C1 segment of cervical spinal cord (tissue), 14 donors: ENCODE results near the gene MBD3L3.
"Not testable (repeated sequence)": the region's sequence is repeated elsewhere in the genome, so short reads cannot be mapped to it uniquely, and the experiment has no call there.

Experiments used
- DNase-seq, 14 donors: peaks; one replicate each; lab custom pipeline; 2025; lab: John Stamatoyannopoulos, UW

MBD3L3 gene

DNA sequence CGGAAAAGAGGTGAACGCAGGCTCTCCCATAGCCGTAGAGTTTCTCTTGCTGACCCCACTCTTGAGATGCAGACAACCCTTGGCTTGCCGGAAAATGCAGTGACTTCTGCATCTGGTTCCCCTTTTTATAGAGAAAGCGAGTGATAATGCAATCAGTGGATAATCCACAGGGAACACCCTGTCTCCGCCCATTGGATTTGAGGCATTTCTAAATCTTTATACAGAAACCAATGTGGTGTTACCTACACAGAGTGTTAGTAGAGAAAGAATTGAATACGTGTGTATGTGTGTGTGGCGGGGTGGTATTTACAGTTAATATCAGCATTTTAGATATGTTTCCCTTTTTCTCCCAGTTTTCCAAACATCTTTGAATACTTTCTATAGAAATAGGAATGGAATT lies at the start of gene MBD3L3:
Gene MBD3L3 (minus strand): TSS at position 101 of the 400 bp plus-strand sequence. CDS start 71 bp downstream, at position 30.
- DNase-seq, result not testable (repeated sequence)

DNA sequence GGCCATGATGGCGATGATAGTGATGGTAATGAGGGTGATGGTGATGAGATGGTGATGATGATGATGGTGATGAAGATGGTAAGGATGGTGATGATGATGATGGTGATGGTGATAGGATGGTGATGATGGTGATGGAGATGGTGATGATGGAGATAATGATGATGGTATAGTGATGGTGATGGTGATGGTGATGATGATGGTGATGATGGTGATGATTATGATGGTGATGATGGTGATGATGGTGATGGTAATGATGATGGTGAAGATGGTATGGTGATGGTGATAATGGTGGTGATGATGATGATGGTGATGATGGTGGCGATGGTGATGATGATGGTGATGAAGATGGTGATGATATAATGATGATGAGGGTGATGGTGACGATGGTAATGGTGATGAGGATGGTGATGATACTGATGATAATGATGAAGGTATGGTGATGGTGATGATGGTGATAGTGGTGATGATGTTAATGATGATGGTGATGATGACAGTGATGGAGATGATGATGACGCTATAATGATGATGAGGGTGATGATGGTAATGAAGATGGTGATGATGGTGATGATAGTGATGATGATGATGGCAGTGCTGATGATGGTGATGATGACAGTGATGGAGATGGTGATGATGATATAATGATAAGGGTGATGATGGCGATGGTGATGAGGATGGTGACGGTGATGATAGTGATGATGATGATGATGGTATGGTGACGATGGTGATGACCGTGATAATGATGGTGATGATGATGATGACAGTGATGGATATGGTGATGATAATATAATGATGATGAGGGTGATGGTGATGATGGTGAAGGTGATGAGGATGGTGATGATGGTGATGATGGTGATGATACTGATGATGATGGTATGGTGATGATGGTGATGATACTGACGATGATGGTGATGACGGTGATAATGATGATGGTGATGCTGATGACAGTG lies 48.5 kb upstream of the MBD3L3 start:
- no peak for DNase-seq

DNA sequence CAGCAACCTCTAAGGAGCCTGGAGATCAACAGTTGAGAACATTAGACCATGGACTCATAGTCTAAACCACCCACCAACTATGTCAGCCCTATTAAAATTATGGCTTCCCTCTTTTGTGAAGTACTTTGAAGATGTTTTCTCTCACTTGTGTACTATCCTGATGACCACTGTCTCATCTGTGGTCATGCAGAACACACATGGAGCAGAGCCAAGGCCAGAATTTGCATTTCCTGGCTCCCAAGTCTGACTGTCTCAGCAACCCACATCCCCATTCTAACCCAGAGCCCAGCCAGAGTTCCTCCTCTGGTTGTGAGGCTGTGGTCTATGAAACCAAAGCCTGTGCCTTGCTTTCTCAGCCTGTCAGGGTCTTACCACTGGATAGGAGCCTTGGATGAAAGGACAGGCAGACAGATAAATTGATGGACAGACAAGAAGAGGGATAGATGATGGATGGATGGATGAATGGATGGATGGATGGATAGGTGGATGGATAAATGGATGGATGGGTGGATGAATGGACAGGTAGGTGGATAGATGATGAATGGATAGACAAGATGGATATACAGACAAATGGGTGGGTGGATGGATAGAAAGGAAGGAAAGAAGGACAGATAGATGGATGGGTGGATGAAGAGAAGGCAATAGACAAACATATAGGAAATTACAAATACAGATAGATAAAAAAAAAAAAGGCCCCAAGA lies 46.4 kb upstream of the MBD3L3 start:
- DNase-seq, result peak in 4 of 14 donors; percentile 1 to 10 (median 2)

DNA sequence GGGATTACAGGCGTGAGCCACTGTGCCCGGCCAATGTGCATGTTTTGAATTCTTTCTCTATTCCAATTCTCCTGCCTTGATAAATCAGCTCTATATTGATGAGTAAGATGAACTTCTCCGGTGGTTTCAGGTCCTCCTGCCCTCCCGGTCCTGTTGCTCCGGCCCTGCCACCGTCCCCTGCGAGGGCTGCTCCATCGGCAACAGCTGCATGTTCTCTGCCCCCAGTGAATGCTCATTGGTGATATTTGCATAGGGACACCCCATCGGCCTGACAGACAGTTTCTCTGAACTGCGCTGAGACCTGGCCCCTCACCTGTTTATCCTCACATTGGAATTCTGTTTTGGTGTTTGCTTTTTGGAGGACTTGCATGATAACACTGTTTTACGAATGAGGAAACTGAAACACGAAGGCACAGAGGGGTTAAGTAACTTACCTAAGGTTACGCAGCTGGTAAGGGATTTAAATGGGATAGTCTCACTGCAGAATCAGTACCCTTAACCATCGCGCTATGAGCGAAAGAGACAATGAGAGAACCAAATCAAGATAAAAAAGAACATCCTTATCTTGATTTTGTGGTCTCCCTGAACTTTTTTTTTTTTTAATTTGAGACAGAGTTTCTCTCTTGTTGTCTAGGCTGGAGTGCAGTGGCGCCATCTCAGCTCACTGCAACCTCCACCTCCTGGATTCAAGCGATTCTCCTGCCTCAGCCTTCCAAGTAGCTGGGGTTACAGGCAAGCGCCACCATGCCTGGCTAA lies 43.2 kb upstream of the MBD3L3 start:
- no peak for DNase-seq

DNA sequence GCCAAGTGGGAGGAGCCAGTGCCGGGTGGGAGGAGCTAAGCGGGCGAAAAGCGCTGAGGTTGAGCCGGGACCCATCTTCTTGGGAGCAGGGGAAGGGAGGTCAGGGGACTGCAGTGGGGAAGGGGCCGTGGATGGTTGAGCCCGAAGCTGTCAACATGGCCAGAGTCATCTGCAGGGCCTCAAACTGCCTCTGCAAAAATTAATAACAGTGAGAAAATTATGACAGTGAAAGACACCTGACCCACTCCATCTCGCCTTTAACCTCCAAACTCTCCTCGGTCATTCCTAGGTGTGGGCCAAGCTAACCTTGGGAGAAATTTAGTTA lies 41.1 kb upstream of the MBD3L3 start:
- DNase-seq, result no peak

DNA sequence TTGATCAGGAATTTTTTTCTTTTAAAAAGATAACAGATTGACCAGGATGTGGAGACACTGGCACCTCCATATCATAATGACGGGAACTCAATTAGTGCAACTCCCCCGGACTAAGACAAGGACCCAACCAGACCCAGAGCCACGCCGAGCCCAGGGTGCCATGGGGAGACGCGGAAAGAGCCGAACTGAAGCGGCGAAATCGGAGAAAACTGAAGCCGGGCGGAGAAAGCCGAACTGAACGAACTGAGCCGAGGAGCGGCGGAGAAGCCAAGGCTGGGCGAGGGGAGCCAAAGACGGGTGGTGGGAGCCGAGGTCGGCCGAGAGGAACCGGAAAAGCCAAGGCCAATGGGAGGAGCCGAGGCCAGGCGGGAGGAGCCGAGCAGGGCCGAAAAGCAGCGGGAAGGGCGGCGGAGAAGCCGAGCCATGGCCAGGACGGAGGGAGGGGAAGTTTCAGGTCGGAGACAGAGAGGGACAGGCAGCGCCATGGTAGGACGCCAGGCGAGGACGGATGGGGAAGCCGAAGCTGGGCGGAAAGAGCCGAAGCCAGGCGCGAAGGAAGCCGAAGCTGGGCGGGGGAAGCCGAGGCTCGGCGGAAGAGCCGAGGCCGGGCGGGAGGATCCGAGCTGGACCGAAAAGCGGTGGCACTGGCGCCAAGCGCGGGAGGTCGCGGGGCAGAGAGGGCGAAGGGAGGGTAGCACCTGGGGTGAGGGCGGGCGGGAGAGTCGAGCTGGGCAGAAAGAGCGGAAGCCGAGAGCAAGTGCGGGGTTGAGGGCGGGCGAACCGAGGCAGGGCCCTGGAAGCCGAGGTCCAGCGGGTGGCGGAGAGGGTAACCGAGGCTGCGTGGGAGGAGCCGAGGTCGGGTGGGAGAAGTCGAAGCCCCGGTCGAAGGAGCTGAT lies 40.5 kb upstream of the MBD3L3 start:
- peak; percentile 69 to 96 (median 94) for DNase-seq

DNA sequence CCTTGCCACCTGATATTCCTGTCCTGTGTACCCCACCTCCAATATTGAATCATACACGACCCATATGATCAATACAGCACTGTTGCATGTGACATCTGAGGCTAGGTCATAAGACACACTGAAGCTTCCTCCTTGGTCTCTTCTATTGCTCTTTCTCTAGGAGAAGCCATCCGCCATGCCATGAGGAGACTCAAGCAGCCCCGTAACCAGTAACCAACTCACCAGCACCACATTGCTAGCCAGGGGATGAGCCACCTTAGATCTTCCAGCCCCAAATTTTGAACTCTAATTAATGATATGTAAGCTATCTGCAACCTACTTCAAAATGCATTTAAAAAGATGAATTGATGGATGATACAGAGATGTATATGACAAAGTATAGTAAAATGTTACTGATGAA lies 39.6 kb upstream of the MBD3L3 start:
- DNase-seq, result no peak

DNA sequence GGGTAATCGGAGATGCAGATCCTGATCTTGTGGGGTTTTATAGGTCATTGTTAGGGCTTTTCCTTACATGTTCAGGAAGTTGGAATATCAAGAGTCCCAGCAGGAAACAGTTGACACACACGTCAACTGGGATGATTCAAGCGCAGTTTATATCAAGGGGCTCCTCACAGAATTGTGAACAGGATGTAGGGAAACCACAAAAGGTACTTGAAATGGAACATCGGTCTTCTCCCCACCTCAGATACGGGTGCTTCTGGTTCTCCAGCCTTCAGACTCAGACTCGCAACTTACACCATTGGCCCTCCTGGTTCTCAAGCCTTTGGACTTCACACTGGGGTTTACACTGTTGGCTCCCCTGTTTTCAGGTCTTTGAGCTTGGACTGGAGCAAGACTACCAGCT lies 30.5 kb upstream of the MBD3L3 start:
- DNase-seq, result no peak

DNA sequence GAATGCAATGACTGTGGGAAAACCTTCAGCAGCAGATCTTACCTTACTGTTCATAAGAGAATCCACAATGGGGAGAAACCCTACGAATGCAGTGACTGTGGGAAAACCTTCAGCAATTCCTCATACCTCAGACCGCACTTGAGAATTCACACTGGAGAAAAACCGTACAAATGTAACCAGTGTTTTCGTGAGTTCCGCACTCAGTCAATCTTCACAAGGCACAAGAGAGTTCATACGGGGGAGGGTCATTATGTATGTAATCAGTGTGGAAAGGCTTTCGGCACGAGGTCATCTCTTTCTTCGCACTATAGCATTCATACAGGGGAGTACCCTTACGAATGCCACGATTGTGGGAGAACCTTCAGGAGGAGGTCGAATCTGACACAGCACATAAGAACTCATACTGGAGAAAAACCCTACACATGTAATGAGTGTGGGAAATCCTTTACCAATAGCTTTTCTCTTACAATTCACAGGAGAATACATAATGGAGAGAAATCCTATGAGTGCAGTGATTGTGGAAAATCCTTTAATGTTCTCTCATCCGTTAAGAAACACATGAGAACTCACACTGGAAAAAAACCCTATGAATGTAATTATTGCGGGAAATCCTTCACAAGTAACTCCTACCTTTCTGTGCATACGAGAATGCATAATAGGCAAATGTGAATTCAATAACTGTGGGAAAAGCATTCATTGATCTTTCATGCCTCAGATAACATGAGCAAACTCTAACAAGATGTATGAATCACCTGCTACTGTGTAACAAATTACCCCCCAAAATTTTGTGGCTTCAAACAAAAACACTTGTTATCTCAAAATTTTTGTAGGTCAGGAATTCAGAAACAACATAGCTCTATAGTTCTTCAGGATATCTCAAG lies 24.8 kb upstream of the MBD3L3 start:
- no peak for DNase-seq

DNA sequence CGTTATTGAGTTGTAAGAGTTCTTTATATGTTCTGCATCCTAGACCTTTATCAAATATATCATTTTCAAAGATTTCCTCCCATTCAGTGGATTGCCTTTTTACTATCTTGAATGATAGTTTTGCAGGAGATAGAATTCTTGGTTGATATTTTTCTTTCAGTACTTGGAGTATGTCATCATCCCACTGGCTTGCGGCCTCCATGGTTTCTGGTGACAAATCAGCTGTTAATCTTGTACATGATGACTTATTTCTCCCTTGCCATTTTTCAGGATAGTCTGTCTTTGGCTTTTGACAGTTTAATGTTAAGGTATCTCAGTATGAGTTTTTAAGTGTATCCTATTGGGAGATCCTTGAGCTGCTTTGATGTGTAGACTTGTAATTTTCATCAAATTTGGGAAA lies 19.5 kb upstream of the MBD3L3 start:
- no peak for DNase-seq

DNA sequence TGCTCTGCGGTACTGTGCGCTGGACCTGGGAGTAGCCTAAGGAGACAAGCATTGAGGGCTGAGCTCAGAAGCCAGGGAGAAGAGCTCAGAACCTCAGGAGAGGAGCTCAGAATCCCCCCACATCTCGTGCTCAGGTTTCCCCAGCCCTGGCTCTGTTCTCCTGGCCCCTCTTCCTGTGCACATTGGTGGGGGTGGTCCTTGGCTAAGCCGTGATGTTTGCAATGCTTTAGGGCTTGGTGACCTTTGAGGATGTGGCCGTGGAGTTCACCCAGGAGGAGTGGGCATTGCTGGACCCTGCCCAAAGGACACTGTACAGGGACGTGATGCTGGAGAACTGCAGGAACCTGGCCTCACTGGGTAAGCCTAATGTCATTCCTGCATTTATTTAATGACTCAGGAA lies 17.7 kb upstream of the MBD3L3 start:
- DNase-seq, result no peak

DNA sequence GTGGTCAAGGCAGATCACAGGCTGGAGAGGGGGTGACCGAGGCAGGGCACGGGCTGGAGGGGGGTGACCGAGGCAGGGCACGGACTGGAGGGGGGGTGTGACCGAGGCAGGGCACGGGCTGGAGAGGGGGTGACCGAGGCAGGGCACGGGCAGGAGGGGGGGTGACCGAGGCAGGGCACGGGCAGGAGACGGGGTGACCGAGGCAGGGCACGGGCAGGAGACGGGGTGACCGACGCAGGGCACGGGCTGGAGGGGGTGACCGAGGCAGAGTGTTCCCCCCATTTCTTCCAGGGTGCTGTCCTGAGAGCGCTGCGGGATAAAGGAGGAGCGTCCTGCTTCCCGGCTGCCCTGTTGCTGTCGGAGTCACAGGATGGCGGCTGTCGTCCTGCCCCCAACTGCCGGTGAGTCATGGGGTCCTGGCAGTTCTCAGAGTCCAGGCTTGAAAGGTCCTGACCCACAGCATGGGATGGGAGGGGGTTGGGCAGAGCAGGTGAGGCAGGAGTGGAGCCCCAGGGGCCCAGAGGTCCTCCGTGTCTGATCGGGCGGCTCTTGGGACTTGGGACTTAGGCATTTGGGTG lies 16.3 kb upstream of the MBD3L3 start:
- no peak for DNase-seq

DNA sequence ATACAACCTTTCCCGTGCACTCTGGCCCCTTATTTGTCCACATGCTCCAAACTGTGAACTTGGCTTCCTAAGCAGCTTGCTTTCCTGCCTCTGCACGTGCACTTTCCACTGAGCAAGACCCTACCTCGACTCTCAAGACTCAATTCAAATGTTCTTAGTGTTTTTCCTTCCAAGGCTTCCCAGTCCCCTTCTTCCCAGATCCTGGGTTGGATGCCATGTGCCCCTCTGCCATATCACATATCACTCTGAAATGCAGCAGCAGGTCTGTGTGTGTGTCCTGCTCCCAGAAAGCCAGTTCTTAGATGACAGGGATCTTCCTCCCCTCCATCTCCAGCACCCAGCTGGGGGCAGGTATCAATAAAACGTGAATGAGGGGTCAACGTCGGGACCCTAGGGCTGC lies 14.1 kb upstream of the MBD3L3 start:
- DNase-seq, result no peak

DNA sequence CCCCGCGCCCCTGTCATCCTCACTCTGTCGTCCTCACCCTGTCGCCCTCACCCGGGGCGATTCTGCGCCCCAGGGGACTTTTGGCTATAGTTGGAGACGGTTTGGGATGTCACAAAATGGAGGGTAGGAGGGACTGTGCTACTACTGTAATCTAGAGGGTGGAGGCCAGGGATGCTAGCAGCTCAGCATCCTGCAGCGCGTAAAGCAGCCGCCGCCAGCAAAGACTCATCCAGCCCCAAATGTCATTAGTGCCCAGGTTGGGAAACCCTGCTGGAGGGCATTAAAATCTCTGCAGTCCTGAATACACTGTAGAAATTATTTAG lies 11.4 kb upstream of the MBD3L3 start:
- no peak for DNase-seq

DNA sequence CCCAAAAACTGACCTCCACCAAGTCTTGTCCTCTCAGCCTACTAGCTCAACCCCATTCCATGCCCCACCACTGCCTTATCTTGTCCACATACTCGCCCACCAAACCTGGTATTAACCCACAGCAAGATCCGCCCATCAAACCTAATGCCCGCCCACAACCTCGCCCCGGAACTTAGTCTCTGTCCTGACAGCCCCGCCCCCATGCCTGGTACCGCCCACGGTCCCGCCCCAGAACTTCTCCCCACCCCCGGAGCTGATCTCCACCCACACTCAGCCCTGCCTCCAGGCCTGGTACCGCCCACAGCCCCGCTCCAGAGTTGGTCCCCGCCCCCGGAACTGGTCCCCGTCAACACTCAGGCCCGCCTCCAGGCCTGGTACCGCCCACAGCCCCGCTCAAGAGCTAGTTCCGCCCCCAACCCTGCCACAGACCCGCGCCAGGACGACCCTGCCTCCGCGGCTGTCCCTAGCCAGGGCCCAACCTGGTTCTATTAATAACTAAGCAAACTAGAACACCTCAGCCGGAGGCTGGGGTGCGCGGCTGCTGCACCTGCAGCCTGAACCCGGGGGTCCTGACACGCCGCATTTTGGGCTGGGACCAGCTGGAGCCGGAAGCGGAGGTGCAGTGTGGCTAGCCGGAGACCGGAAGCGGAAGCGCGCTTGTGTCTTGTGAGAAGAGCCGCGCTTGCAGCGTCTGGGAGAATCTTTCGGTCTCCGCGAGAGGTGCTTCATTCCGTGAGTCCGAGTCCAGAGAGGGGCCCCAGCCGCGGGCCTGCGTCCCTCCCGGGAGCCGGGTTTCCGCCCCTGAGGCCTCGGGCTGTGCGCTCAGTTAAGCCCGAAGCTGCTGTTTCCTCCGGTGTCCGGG lies 10.8 kb upstream of the MBD3L3 start, which contains the start of gene ZNF557:
Gene ZNF557 (plus strand): TSS at position 662 of the 862 bp plus-strand sequence. CDS start 5,372 bp downstream, outside the sequence.
- peak; percentile 67 to 99 (median 96) for DNase-seq

DNA sequence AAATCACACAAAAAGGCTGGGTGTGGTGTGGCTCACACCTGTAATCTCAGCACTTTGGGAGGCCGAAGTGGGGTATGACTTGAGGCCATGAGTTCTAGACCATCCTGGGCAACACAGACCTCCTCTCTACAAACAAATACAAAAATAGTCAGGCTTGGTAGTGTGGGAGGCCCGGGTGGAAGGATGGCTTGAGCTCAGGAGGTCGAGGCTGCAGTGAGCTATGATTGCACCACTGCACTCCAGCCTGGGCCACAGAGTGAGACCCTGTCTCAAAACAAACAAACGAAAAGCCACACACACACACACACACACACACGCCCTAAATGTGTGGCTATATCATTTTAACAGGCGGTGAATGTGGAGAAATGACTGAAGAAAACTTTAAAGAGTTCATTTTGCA lies 10.1 kb upstream of the MBD3L3 start:
- DNase-seq, result no peak

DNA sequence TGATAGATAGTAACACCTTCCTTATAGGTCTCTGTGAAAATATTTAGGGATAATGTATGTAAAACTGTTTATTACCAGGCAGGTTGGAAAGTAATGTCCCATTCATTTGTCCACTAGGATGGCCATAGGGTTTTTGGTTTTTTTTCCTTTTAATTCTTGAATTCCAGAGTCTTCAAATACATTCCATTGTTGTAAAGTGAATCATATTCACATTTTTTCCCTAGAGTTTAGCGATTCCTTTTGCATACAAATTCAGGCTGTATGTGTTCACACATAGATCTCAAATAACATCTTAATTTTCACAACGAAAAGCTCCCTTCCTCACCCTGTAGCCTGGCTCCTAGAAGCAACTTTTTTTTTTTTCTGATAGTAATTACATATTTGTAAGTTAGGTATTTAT lies 9.2 kb upstream of the MBD3L3 start:
- no peak for DNase-seq

DNA sequence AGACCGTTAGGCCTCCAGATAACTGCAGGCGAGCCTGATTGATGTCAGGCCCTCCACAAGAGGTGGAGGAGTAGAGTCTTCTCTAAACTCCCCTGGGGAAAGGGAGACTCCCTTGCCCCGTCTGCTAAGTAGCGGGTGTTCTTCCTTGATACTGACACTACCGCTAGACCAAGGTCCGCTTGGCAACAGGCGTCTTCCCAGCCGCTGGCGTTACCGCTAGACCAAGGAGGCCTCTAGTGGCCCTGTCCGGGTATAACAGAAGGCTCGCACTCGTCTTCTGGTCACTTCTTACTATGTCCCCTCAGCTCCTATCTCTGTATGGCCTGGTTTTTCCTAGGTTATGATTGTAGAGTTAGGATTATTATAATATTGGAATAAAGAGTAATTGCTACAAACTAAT lies 8.6 kb upstream of the MBD3L3 start:
- DNase-seq, result not testable (repeated sequence)
